Measurements from ENCODE around the gene CLDN5.

DNA sequence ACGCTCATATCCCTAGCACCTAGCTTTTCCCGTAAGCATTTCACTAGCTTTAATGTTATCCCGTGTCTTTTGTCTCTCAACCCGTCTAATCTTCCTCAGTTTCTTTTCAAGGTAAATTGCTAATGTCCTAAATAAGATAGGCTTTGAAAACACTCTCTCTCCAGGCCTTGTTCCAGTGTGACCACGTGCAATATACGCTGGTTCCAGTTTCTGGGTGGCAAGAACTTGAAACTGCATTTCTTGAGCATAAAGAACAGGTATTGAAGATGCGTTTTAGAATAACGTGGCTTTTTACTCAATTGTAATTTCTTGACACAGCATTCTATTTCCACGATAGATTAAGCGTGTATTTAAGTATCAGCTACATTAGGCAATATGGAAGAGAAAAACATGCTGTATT is 43.4 kb downstream of the CLDN5 start:
- TF ChIP-seq, protein P1, sequence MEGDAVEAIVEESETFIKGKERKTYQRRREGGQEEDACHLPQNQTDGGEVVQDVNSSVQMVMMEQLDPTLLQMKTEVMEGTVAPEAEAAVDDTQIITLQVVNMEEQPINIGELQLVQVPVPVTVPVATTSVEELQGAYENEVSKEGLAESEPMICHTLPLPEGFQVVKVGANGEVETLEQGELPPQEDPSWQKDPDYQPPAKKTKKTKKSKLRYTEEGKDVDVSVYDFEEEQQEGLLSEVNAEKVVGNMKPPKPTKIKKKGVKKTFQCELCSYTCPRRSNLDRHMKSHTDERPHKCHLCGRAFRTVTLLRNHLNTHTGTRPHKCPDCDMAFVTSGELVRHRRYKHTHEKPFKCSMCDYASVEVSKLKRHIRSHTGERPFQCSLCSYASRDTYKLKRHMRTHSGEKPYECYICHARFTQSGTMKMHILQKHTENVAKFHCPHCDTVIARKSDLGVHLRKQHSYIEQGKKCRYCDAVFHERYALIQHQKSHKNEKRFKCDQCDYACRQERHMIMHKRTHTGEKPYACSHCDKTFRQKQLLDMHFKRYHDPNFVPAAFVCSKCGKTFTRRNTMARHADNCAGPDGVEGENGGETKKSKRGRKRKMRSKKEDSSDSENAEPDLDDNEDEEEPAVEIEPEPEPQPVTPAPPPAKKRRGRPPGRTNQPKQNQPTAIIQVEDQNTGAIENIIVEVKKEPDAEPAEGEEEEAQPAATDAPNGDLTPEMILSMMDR (IDR thresholded peaks at IDR 0.05; ENCODE audit: insufficient read depth, low read length), result no peak
- TF ChIP-seq, protein P2, sequence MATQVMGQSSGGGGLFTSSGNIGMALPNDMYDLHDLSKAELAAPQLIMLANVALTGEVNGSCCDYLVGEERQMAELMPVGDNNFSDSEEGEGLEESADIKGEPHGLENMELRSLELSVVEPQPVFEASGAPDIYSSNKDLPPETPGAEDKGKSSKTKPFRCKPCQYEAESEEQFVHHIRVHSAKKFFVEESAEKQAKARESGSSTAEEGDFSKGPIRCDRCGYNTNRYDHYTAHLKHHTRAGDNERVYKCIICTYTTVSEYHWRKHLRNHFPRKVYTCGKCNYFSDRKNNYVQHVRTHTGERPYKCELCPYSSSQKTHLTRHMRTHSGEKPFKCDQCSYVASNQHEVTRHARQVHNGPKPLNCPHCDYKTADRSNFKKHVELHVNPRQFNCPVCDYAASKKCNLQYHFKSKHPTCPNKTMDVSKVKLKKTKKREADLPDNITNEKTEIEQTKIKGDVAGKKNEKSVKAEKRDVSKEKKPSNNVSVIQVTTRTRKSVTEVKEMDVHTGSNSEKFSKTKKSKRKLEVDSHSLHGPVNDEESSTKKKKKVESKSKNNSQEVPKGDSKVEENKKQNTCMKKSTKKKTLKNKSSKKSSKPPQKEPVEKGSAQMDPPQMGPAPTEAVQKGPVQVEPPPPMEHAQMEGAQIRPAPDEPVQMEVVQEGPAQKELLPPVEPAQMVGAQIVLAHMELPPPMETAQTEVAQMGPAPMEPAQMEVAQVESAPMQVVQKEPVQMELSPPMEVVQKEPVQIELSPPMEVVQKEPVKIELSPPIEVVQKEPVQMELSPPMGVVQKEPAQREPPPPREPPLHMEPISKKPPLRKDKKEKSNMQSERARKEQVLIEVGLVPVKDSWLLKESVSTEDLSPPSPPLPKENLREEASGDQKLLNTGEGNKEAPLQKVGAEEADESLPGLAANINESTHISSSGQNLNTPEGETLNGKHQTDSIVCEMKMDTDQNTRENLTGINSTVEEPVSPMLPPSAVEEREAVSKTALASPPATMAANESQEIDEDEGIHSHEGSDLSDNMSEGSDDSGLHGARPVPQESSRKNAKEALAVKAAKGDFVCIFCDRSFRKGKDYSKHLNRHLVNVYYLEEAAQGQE (IDR thresholded peaks at IDR 0.05; ENCODE audit: insufficient replicate concordance, low read depth), result no peak
